ENCODE results near the gene SAPCD2.
A peak's percentile ranks its signal among the peaks of the same experiment; 100 is the strongest.
"Not testable (repeated sequence)": the region's sequence is repeated elsewhere in the genome, so short reads cannot be mapped to it uniquely, and the experiment has no call there.

SAPCD2 gene

GRCh38 chr9:137070201-137070905 is at the start of gene SAPCD2:
Gene SAPCD2, minus strand, starts transcription at chr9:137070557. Its CDS starts 97 bp downstream, at chr9:137070460.
- Histone ChIP-seq H3K36me3 (ENCODE audit: control insufficient read depth, insufficient read depth, low read length) (no peaks in the 10 kb centered on the region; the same call in none of the 2 replicates), H3K4me3 (replicated peaks; ENCODE audit: low read depth, low read length) (peak within 1 kb of the TSS; percentile 63), H3K27me3 (replicated peaks; ENCODE audit: control insufficient read depth, insufficient read depth, low read length) (no peaks in the 10 kb centered on the region)
- TF ChIP-seq, protein P1, sequence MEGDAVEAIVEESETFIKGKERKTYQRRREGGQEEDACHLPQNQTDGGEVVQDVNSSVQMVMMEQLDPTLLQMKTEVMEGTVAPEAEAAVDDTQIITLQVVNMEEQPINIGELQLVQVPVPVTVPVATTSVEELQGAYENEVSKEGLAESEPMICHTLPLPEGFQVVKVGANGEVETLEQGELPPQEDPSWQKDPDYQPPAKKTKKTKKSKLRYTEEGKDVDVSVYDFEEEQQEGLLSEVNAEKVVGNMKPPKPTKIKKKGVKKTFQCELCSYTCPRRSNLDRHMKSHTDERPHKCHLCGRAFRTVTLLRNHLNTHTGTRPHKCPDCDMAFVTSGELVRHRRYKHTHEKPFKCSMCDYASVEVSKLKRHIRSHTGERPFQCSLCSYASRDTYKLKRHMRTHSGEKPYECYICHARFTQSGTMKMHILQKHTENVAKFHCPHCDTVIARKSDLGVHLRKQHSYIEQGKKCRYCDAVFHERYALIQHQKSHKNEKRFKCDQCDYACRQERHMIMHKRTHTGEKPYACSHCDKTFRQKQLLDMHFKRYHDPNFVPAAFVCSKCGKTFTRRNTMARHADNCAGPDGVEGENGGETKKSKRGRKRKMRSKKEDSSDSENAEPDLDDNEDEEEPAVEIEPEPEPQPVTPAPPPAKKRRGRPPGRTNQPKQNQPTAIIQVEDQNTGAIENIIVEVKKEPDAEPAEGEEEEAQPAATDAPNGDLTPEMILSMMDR (IDR thresholded peaks at IDR 0.05; ENCODE audit: insufficient read depth, low read length, poor library complexity, severe bottlenecking) = no peak
- peak; percentile 91 for DNase-seq (ENCODE audit: extremely low read depth, insufficient read length)

- not testable (repeated sequence) for H3K27me3 ChIP-seq (replicated peaks; ENCODE audit: control insufficient read depth, insufficient read depth, low read length); H3K36me3 ChIP-seq (ENCODE audit: control insufficient read depth, insufficient read depth, low read length); H3K4me3 ChIP-seq (replicated peaks; ENCODE audit: low read depth, low read length); DNase-seq (ENCODE audit: extremely low read depth, insufficient read length)
These were observed 47.8 kb upstream of the SAPCD2 start for GRCh38 chr9:137118092-137118603.

- Histone ChIP-seq H3K36me3 (ENCODE audit: control insufficient read depth, insufficient read depth, low read length) (peaks cover 2% of the 10 kb centered on the region; the same call in 1 of the 2 replicates), H3K4me3 (replicated peaks; ENCODE audit: low read depth, low read length) (no peak overlapping the region), H3K27me3 (replicated peaks; ENCODE audit: control insufficient read depth, insufficient read depth, low read length) (no peaks in the 10 kb centered on the region)
- no peak for DNase-seq (ENCODE audit: extremely low read depth, insufficient read length)
- TF ChIP-seq, protein P1 (IDR thresholded peaks at IDR 0.05; ENCODE audit: insufficient read depth, low read length, poor library complexity, severe bottlenecking) = no peak
These were observed 46.9 kb upstream of the SAPCD2 start for GRCh38 chr9:137117269-137117731.

DNA sequence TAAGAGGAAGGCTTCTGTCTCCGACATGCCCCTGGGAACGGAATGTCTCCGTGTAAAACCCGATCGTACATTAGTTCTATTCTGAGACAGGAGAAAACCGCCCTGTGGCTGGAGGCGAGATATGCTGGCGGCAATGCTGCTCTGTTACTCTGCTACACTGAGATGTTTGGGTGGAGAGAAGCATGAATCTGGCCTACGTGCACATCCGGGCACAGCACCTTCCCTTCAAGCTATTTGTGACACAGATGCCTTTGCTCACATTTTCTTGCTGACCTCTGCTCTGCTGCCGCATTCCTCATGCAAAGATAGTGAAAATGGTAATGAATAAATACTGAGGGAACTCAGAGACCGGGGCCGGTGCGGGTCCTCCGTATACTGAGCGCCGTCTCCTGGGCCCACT is 46.4 kb upstream of the SAPCD2 start:
- no peaks in the 10 kb centered on the region for H3K27me3 ChIP-seq (replicated peaks; ENCODE audit: control insufficient read depth, insufficient read depth, low read length)

GRCh38 chr9:137116027-137116507 is 45.7 kb upstream of the SAPCD2 start:
- Histone ChIP-seq H3K27me3 (replicated peaks; ENCODE audit: control insufficient read depth, insufficient read depth, low read length) (no peaks in the 10 kb centered on the region), H3K4me3 (replicated peaks; ENCODE audit: low read depth, low read length) (no peak overlapping the region), H3K36me3 (ENCODE audit: control insufficient read depth, insufficient read depth, low read length) (peaks cover 7% of the 10 kb centered on the region)
- TF ChIP-seq, protein P1 (IDR thresholded peaks at IDR 0.05; ENCODE audit: insufficient read depth, low read length, poor library complexity, severe bottlenecking) = no peak
- DNase-seq (ENCODE audit: extremely low read depth, insufficient read length) = no peak

More for the DNA sequence above, 46.4 kb upstream of the SAPCD2 start:
- TF ChIP-seq, protein P1 (IDR thresholded peaks at IDR 0.05; ENCODE audit: insufficient read depth, low read length, poor library complexity, severe bottlenecking) = no peak
- no peak for DNase-seq (ENCODE audit: extremely low read depth, insufficient read length)
- Histone ChIP-seq H3K36me3 (ENCODE audit: control insufficient read depth, insufficient read depth, low read length) (peaks cover 7% of the 10 kb centered on the region), H3K4me3 (replicated peaks; ENCODE audit: low read depth, low read length) (no peak overlapping the region)

- H3K4me3 ChIP-seq (replicated peaks; ENCODE audit: low read depth, low read length) = peak overlapping the region; percentile 73
- TF ChIP-seq, protein P1 (IDR thresholded peaks at IDR 0.05; ENCODE audit: insufficient read depth, low read length, poor library complexity, severe bottlenecking) = no peak
- H3K36me3 ChIP-seq (ENCODE audit: control insufficient read depth, insufficient read depth, low read length) = peaks cover 13% of the 10 kb centered on the region
- H3K27me3 ChIP-seq (replicated peaks; ENCODE audit: control insufficient read depth, insufficient read depth, low read length) = no peaks in the 10 kb centered on the region
- DNase-seq (ENCODE audit: extremely low read depth, insufficient read length) = no peak
These were observed 45.2 kb upstream of the SAPCD2 start for GRCh38 chr9:137115394-137116026.
